Neutrophil (primary cell): Measurements from ENCODE around the gene ALKBH3.

Experiments used
- H3K27ac ChIP-seq: fragments of 200-600 bp; sonication (generic); 2 replicates; pipeline ENCODE4 v1.5.1; 2016; ENCODE audit warnings: mild to moderate bottlenecking, moderate library complexity
- H3K27me3 ChIP-seq: fragments of 200-600 bp; sonication (generic); 2 replicates; pipeline ENCODE4 v1.6.0; 2016; ENCODE audit warnings: mild to moderate bottlenecking
- H3K36me3 ChIP-seq: fragments of 200-600 bp; sonication (generic); 2 replicates; pipeline ENCODE4 v1.5.1; 2017
- H3K4me1 ChIP-seq, 2 experiments: fragments of 200-600 bp in 1 of 2; sonication (generic) in 1 of 2; 1 replicate in 1 of 2; 2 replicates in 1 of 2; pipeline versions ENCODE4 v1.5.1 to v1.6.1; 2013 to 2016; ENCODE audit warnings: low read depth in 1 of 2, low read length in 1 of 2, mild to moderate bottlenecking in 1 of 2, moderate library complexity in 1 of 2; ENCODE audit not compliant: control insufficient read depth in 1 of 2, insufficient read depth in 1 of 2
- H3K4me3 ChIP-seq, 2 experiments: fragments of 200-600 bp in 1 of 2; sonication (generic) in 1 of 2; 1 replicate in 1 of 2; 2 replicates in 1 of 2; pipeline ENCODE4 v1.5.1; 2013 to 2016; ENCODE audit warnings: low read depth in 1 of 2, low read length in 1 of 2, mild to moderate bottlenecking in 1 of 2, moderate library complexity in 1 of 2
- H3K9me3 ChIP-seq: fragments of 200-600 bp; sonication (generic); 2 replicates; pipeline ENCODE4 v1.5.1; 2016
- TF ChIP-seq, protein P1 (sequence below): fragments of 200-600 bp; sonication (generic); IDR thresholded peaks from 2 replicates; pipeline ENCODE4 v1.5.1; 2016; ENCODE audit warnings: antibody characterized with exemption

Gene ALKBH3

GRCh38 chr11:43950311-43950855 is 69.8 kb downstream of the ALKBH3 start:
- Histone ChIP-seq H3K27ac (no peak overlapping the region), H3K27me3 (peaks cover 79% of the 10 kb centered on the region), H3K4me1 (no peaks in the 10 kb centered on the region), H3K36me3 (no peaks in the 10 kb centered on the region), H3K9me3 (no peaks in the 10 kb centered on the region), H3K4me3 (no peak overlapping the region)
- TF ChIP-seq, protein P1, sequence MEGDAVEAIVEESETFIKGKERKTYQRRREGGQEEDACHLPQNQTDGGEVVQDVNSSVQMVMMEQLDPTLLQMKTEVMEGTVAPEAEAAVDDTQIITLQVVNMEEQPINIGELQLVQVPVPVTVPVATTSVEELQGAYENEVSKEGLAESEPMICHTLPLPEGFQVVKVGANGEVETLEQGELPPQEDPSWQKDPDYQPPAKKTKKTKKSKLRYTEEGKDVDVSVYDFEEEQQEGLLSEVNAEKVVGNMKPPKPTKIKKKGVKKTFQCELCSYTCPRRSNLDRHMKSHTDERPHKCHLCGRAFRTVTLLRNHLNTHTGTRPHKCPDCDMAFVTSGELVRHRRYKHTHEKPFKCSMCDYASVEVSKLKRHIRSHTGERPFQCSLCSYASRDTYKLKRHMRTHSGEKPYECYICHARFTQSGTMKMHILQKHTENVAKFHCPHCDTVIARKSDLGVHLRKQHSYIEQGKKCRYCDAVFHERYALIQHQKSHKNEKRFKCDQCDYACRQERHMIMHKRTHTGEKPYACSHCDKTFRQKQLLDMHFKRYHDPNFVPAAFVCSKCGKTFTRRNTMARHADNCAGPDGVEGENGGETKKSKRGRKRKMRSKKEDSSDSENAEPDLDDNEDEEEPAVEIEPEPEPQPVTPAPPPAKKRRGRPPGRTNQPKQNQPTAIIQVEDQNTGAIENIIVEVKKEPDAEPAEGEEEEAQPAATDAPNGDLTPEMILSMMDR: no peak

GRCh38 chr11:43951231-43951630 is 70.6 kb downstream of the ALKBH3 start:
- no peaks in the 10 kb centered on the region for H3K9me3 ChIP-seq
- no peak overlapping the region for H3K4me3 ChIP-seq
- H3K27ac ChIP-seq: no peak overlapping the region
- peaks cover 78% of the 10 kb centered on the region for H3K27me3 ChIP-seq
- no peaks in the 10 kb centered on the region for H3K36me3 ChIP-seq
- TF ChIP-seq, protein P1: no peak
- H3K4me1 ChIP-seq: no peaks in the 10 kb centered on the region

GRCh38 chr11:43952020-43952400 is 71.4 kb downstream of the ALKBH3 start:
- Histone ChIP-seq H3K27ac (no peak overlapping the region), H3K9me3 (no peaks in the 10 kb centered on the region), H3K4me1 (no peaks in the 10 kb centered on the region), H3K36me3 (no peaks in the 10 kb centered on the region), H3K27me3 (peaks cover 78% of the 10 kb centered on the region), H3K4me3 (no peak overlapping the region)
- TF ChIP-seq, protein P1: no peak

GRCh38 chr11:43952401-43953342 is 72.0 kb downstream of the ALKBH3 start:
- Histone ChIP-seq H3K27ac (no peak overlapping the region), H3K27me3 (peaks cover 75% of the 10 kb centered on the region), H3K9me3 (no peaks in the 10 kb centered on the region), H3K36me3 (no peaks in the 10 kb centered on the region), H3K4me1 (no peaks in the 10 kb centered on the region), H3K4me3 (no peak overlapping the region)
- TF ChIP-seq, protein P1: no peak

DNA sequence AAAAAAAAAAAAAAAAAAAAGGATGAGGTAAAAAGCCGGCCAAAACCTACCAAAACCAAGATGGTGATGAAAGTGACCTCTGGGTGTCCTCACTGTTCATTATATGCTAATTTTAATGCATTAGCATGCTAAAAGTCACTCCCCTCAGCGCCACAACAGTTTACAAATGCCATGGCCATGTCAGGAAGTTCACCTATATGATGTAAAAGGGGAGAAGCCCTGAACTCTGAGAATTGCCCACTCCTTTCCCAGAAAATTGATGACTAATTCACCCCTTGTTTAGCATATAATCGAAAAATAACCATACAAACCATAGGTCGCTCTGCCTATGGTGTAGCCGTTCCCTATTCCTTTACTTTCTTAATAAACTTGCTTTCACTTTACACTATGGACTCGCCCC is 72.9 kb downstream of the ALKBH3 start:
- Histone ChIP-seq H3K9me3 (no peaks in the 10 kb centered on the region), H3K27ac (no peak overlapping the region), H3K4me1 (no peaks in the 10 kb centered on the region), H3K36me3 (no peaks in the 10 kb centered on the region), H3K27me3 (peaks cover 67% of the 10 kb centered on the region), H3K4me3 (no peak overlapping the region)
- TF ChIP-seq, protein P1: no peak
